ENCODE data around the gene SNX21. TPM values are rescaled to one million over a fixed set of nuclear protein-coding genes. Genes with fewer than 3 reads are reported as not detected.

Gene SNX21
- total RNA-seq, 1 experiment from 2014 or later = 3.1 TPM

DNA sequence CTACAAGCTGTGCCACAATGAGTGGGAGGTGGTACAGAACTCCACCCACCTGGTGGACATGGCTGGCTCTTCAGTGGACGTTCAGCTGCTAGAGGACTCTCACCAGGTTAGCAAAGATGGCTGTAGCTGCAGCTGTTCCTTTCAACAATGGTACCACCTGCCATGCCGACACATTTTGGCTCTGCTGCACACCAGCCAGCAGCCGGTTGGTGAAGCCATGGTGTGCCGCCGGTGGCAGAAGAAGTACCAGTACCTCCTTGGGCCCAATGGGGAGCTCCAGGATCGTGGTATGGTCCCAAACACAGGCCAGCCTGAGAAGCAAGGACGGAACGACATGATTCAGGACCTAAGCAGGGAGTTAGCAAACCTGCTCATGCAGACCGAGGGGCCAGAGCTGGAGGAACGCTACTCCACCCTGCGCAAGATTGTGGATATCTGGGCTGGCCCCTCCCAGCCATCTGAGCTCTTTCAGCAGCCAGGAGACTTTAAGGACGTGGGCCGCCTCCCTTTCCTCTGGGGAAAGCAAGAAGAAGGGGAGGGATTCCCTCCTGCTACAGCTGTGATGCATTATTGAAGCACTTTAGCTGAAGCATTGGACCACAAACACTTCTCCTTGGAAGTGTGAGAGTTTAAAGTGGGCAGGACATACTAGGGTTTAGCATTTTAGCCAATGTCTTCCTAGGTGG is 44.6 kb downstream of the SNX21 start:
- H3K27ac ChIP-seq (ENCODE audit: low read depth, low read length, poor library complexity, severe bottlenecking) = no peak overlapping the region
- no TSS peak for BruUV-seq (replicated peaks)
- no peaks in the 10 kb centered on the region for H3K27me3 ChIP-seq (replicated peaks; ENCODE audit: insufficient read depth, low read depth, low read length, poor library complexity)
- no peak for TF ChIP-seq EZH2 (IDR thresholded peaks at IDR 0.05; ENCODE audit: borderline replicate concordance, low read depth, low read length, poor library complexity, severe bottlenecking)
- TF ChIP-seq, protein P1, sequence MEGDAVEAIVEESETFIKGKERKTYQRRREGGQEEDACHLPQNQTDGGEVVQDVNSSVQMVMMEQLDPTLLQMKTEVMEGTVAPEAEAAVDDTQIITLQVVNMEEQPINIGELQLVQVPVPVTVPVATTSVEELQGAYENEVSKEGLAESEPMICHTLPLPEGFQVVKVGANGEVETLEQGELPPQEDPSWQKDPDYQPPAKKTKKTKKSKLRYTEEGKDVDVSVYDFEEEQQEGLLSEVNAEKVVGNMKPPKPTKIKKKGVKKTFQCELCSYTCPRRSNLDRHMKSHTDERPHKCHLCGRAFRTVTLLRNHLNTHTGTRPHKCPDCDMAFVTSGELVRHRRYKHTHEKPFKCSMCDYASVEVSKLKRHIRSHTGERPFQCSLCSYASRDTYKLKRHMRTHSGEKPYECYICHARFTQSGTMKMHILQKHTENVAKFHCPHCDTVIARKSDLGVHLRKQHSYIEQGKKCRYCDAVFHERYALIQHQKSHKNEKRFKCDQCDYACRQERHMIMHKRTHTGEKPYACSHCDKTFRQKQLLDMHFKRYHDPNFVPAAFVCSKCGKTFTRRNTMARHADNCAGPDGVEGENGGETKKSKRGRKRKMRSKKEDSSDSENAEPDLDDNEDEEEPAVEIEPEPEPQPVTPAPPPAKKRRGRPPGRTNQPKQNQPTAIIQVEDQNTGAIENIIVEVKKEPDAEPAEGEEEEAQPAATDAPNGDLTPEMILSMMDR (conservative IDR thresholded peaks at IDR 0.05; ENCODE audit: low read depth, low read length) = no peak
- CTCF ChIA-PET = no interaction called here
- POLR2A ChIA-PET (ENCODE audit: low non-redundant PET) = no interaction called here
- DNase-seq (ENCODE audit: low spot score) = no peak
- intact Hi-C loops (cut with micrococcal nuclease; ENCODE audit: unreplicated experiment) = no loop called here
- H3K36me3 ChIP-seq (ENCODE audit: insufficient read depth, low read length, poor library complexity, severe bottlenecking) = peaks cover 12% of the 10 kb centered on the region
- no peaks in the 10 kb centered on the region for H3K9me3 ChIP-seq (ENCODE audit: low read depth, low read length, poor library complexity, severe bottlenecking)
- no peak overlapping the region for H3K4me3 ChIP-seq (ENCODE audit: low read depth, low read length, poor library complexity, severe bottlenecking)
- H3K4me1 ChIP-seq (ENCODE audit: insufficient read depth, low read length, poor library complexity, severe bottlenecking) = no peaks in the 10 kb centered on the region

DNA sequence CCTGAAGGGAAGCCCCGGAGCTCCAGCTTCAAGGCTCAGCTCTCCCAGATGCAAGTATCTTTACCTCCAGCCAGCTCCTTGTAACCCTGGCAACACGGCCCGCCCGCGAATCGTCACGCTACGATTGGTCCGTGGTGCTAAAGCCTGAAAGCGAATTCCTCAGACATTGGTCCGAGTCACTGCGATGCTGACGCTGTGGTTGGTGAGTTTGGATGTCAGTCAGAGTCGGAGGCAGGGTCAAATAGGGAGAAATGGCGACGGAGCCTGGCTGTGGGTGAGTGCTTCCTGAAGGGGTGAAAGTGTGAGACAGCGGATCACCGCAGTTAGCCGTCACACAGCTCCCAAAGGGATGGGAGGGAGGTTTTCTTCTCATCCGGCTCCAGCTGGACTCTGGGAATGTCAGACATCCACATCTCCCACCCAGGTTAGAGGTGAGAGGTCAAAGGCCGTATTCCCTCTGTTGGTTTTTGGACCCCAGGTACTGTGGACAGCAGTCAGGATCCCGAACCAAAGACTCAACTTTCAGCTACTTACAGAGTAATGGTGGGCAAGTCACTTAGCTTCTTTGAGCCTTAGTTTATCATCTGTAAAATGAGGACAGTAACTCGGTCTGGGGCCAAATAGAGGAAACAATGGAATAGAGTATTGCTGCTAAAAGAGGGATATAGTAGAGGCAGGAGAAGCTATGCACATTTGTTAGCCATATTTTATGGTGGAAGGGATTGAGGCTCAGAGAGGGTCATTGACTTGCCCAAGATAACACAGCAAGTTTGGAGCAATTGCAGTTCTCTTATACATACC is 47.6 kb downstream of the SNX21 start, which contains the start of gene ZSWIM1:
Gene ZSWIM1, plus strand, starts transcription at position 240 of the 801 bp plus-strand sequence. CDS start 1,366 bp downstream, outside the sequence.
- DNase-seq (ENCODE audit: low spot score) = peak; percentile 100
- peaks cover 21% of the 10 kb centered on the region for H3K36me3 ChIP-seq (ENCODE audit: insufficient read depth, low read length, poor library complexity, severe bottlenecking)
- intact Hi-C loops (cut with micrococcal nuclease; ENCODE audit: unreplicated experiment) = no loop called here
- H3K9me3 ChIP-seq (ENCODE audit: low read depth, low read length, poor library complexity, severe bottlenecking) = no peaks in the 10 kb centered on the region
- CTCF ChIA-PET = interaction anchor here (0.6 to 0.9 kb wide), 2 partner anchors 85 to 89 kb away, joined by 3 to 4 read pairs; no protein-coding TSS in a partner anchor
- H3K27ac ChIP-seq (ENCODE audit: low read depth, low read length, poor library complexity, severe bottlenecking) = peak within 1 kb of the TSS; percentile 66
- no peaks in the 10 kb centered on the region for H3K27me3 ChIP-seq (replicated peaks; ENCODE audit: insufficient read depth, low read depth, low read length, poor library complexity)
- BruUV-seq (replicated peaks) = TSS peak; percentile 80
- POLR2A ChIA-PET (ENCODE audit: low non-redundant PET) = no interaction called here
- H3K4me3 ChIP-seq (ENCODE audit: low read depth, low read length, poor library complexity, severe bottlenecking) = peak within 1 kb of the TSS; percentile 55
- TF ChIP-seq, protein P1 (conservative IDR thresholded peaks at IDR 0.05; ENCODE audit: low read depth, low read length) = no peak
- no peak for TF ChIP-seq EZH2 (IDR thresholded peaks at IDR 0.05; ENCODE audit: borderline replicate concordance, low read depth, low read length, poor library complexity, severe bottlenecking)
- no peaks in the 10 kb centered on the region for H3K4me1 ChIP-seq (ENCODE audit: insufficient read depth, low read length, poor library complexity, severe bottlenecking)

DNA sequence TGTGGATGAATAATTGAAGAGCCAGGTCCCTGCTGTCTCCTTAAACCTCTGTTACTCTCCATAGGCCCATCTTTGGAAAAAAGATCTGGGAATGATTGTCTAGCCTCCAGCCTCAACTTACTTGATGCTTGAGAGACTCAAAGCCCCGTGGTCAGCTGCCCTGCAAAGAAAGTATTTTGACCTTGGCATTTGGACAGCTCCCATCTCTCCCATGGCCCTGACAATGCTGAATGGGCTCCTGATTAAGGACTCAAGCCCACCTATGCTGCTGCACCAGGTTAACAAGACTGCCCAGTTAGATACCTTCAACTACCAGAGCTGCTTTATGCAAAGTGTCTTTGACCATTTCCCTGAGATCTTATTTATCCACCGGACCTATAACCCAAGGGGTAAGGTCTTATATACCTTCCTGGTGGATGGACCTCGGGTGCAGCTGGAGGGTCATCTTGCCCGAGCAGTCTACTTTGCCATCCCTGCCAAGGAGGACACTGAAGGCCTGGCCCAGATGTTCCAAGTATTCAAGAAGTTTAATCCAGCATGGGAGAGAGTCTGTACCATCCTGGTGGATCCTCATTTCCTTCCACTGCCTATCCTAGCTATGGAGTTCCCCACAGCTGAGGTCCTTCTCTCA is 49.0 kb downstream of the SNX21 start:
- Histone ChIP-seq H3K4me1 (ENCODE audit: insufficient read depth, low read length, poor library complexity, severe bottlenecking) (no peaks in the 10 kb centered on the region), H3K4me3 (ENCODE audit: low read depth, low read length, poor library complexity, severe bottlenecking) (no peak overlapping the region), H3K9me3 (ENCODE audit: low read depth, low read length, poor library complexity, severe bottlenecking) (no peaks in the 10 kb centered on the region), H3K27me3 (replicated peaks; ENCODE audit: insufficient read depth, low read depth, low read length, poor library complexity) (no peaks in the 10 kb centered on the region), H3K27ac (ENCODE audit: low read depth, low read length, poor library complexity, severe bottlenecking) (no peak overlapping the region), H3K36me3 (ENCODE audit: insufficient read depth, low read length, poor library complexity, severe bottlenecking) (peaks cover 21% of the 10 kb centered on the region)
- intact Hi-C loops (cut with micrococcal nuclease; ENCODE audit: unreplicated experiment) = no loop called here
- TF ChIP-seq, protein P1 (conservative IDR thresholded peaks at IDR 0.05; ENCODE audit: low read depth, low read length) = no peak
- TF ChIP-seq EZH2 (IDR thresholded peaks at IDR 0.05; ENCODE audit: borderline replicate concordance, low read depth, low read length, poor library complexity, severe bottlenecking) = no peak
- BruUV-seq (replicated peaks) = no TSS peak
- POLR2A ChIA-PET (ENCODE audit: low non-redundant PET) = no interaction called here
- no peak for DNase-seq (ENCODE audit: low spot score)
- CTCF ChIA-PET = no interaction called here
